ENCODE data around the gene KAZN.

The KAZN gene

GRCh38 chr1:14612256-14612655 is 13.8 kb downstream of the KAZN start:
- in situ Hi-C loops (cut with HindIII; ENCODE audit: low sequenced_read_pairs) = no loop called here

DNA sequence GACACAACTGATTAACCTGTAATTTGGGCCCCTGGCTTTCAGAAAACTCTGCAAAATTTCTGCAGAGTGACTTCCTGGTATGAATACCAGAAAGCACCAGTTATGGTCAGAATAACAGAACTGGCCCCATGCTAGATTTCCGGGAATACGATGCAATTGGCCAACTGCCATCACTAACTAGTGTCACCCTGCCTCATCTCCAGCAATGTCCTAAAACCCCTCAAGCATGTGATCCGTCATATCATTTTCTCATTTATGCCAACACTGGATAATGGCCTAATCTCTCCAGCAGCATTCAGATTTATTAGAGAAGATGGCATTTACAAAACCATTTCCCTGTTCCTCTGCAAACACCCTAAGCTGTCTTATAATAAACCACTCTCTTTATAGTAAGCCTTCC is 15.4 kb downstream of the KAZN start:
- in situ Hi-C loops (cut with HindIII; ENCODE audit: low sequenced_read_pairs) = no loop called here

DNA sequence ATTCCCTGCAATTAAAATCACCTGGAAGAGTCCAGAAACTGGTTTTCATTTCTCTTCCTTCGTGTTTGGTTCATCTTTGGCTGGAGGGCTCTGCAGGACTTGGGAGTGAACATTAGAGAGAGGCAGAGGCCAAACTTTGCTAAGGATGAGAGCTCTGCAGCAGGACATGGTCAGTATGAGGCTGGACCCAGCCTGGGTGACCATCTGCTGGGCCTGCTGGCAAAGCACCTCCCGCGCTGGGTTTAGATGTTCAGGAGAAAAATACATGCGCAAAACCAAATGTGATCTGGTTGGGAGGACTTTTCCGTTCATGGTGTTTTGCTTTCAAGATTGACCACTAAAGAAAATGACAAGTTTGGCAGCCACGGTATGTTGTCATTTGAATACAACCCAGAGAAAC is 15.9 kb downstream of the KAZN start:
- in situ Hi-C loops (cut with HindIII; ENCODE audit: low sequenced_read_pairs) = no loop called here

- in situ Hi-C loops (cut with HindIII; ENCODE audit: low sequenced_read_pairs) = no loop called here
Observed at GRCh38 chr1:14615549-14616218, 17.2 kb downstream of the KAZN start.

DNA sequence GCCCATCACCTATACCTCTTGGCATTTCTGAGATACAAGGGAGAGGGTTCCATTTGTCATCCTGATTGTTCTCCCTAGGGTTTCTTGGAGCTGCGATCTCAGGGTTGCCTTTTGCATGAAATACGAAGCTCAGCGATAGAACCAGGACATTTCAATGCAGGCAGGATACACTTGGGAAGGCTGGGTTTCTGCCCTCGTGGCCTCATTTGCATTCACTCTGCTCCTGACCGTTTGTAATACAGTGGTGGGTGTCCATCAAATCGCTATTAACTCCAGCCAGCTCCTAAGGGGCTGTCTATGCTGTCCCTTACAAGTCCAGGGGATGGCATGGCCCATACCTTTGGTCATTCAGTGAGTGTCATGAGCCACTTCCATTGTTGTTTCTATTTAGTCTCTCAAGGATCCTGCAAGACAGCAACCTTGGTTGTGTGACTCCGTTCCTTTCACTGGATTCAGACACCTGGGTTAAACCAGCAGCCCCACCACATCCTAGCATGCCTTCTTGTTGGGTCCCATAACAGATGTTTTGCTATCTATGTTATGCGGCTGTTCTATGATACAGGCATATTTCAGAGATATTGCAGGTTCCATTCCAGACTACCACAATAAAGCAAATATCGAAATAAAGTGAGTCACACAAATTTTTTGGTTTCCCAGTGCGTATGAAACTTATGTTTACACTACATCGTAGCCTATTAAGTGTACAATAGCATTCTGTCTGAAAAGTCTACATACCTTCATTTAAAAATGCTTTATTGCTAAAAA is 18.3 kb downstream of the KAZN start:
- in situ Hi-C loops (cut with HindIII; ENCODE audit: low sequenced_read_pairs) = no loop called here

- in situ Hi-C loops (cut with HindIII; ENCODE audit: low sequenced_read_pairs) = no loop called here
Observed at GRCh38 chr1:14617791-14618190, 19.3 kb downstream of the KAZN start.

GRCh38 chr1:14620941-14621340 is 22.5 kb downstream of the KAZN start:
- in situ Hi-C loops (cut with HindIII; ENCODE audit: low sequenced_read_pairs) = no loop called here

DNA sequence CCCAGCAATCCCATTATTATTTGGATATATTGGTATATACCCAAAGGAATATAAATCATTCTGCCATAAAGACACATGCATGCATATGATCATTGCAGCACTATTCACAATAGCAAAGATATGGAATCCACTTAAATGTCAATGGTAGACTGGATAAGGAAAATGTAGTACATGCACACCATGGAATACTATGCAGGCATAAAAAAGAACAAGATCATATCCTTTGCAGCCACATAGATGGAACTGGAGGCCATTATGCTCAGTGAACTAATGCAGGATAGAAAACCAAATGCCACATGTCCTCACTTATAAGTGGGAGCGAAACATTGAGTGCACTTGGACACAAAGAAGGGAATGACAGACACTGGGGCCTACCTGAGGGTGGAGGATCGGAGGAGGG is 24.6 kb downstream of the KAZN start:
- in situ Hi-C loops (cut with HindIII; ENCODE audit: low sequenced_read_pairs) = no loop called here

DNA sequence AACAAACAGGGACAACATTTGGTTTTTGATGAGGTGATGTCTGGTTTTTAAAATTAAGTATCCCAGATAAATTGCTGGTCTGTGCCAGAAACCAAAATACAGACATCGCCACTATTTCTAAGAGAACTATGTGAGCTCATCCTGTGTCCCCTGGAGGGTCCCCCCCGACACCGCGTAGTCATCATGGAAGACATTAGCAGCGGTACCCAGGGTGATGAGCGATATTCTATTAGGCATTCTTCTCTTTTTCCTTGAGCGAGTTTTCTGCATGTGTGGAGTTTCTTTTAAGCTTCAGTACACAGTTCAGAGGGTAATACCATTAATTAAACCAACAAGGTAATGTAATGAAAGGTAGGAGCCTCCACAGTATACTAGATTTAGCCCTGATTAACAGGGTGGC is 26.5 kb downstream of the KAZN start:
- in situ Hi-C loops (cut with HindIII; ENCODE audit: low sequenced_read_pairs) = no loop called here

GRCh38 chr1:14625572-14625971 is 27.1 kb downstream of the KAZN start:
- in situ Hi-C loops (cut with HindIII; ENCODE audit: low sequenced_read_pairs) = no loop called here

DNA sequence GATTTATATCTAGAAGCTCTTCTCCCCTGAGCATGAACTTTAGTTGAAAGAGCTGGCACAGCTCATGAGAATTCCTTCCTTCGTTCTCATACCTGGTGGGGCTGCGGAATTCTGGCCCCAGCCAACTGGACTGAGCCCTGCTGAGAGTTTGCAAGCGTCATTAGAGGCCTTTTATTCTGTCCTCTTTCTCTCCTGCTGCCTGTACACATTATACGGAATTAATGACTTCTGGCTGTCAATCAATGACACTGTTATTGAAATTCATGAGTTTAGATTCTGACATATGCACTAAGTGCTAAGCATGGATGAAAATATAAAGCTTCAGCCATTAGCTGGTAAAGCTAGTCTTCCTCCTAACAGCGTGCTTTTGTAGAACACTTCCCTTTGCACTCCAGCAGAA is 27.5 kb downstream of the KAZN start:
- in situ Hi-C loops (cut with HindIII; ENCODE audit: low sequenced_read_pairs) = no loop called here

- in situ Hi-C loops (cut with HindIII; ENCODE audit: low sequenced_read_pairs) = no loop called here
Observed at GRCh38 chr1:14626869-14627607, 28.6 kb downstream of the KAZN start.

DNA sequence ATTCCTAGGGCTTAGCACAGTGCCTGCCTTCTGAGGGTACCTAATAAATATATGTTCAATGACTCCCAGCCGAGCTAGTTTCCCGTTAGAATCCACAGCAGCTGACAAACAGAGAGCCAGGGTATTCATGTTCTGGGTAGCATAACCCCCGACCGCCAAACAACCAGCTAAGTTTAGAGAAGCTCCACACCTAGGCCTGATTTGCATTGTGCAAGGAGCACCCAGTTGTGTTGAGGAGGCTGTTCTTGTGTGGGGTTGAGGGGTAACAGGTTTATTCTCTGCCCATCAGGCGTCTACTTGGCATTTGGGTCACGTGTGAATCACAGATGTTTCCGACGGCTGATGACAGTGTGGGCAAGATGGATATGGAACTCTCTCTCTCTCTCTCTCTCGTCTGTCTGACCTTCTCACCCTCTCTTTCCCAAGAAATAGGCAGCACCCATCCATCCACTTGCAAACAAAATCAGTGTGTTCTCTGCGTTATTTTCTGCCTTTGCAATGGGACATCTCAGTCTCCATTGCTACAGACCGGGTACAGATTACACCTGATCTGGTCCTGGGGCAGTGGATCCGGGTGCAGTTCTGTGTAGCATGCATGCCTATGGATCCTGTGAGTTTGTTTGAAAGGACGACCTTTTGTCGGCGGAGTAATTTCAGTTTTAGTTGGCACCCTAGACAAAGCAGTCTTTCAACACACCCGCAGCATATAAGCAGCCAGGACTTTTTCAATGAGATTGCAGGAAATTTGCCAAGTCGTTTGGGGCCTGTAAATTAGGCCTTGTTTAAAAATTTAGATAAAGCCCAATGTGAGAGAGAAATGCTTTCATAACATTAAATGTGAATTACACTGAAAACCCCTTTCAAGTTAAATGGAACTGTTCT is 29.4 kb downstream of the KAZN start:
- in situ Hi-C loops (cut with HindIII; ENCODE audit: low sequenced_read_pairs) = no loop called here

GRCh38 chr1:14629363-14630014 is 31.0 kb downstream of the KAZN start:
- in situ Hi-C loops (cut with HindIII; ENCODE audit: low sequenced_read_pairs) = no loop called here

DNA sequence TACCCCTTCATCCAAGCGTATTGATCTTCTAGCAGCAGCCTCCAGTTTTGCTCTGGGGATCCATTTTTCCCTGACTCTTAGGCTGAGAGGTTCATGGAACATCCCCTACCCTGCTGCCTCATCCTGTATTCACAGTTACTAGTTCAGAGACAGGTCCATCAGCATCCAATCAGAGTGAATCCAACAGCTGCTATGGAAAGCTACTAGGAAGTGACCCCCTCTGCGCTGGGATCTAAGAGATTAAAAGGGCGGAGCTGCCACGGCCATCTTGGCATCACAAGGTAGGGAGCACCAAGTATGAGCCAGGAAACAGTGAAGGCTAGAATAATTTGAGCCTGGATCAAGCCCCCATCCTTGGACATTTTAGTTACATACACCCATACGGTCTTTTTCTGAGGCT is 32.5 kb downstream of the KAZN start:
- in situ Hi-C loops (cut with HindIII; ENCODE audit: low sequenced_read_pairs) = no loop called here

DNA sequence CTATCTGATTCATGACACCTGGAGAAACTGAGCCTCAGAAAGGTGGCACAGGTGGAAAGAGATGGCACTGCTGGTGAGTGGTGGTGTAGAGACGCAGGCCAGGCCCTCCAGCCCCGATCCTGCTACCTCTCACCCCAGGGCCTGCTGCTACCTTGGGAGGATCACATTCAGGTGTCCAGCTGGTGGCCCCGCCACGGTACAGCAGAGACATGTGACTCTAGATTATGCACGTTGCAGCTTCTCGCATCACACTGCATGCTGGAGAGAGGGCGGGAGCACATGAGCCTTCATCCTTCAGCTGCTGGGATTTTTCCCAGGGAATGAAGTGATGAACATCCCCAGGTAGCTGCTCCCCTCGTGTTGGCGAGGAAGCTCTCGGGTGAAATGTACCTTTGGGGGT is 32.9 kb downstream of the KAZN start:
- in situ Hi-C loops (cut with HindIII; ENCODE audit: low sequenced_read_pairs) = no loop called here

GRCh38 chr1:14634486-14634885 is 36.0 kb downstream of the KAZN start:
- in situ Hi-C loops (cut with HindIII; ENCODE audit: low sequenced_read_pairs) = no loop called here

GRCh38 chr1:14635421-14635820 is 36.9 kb downstream of the KAZN start:
- in situ Hi-C loops (cut with HindIII; ENCODE audit: low sequenced_read_pairs) = no loop called here

GRCh38 chr1:14636897-14637632 is 38.6 kb downstream of the KAZN start:
- in situ Hi-C loops (cut with HindIII; ENCODE audit: low sequenced_read_pairs) = no loop called here
